Measurements from ENCODE around the gene EFNA2. TPM values are rescaled to one million over a fixed set of nuclear protein-coding genes. Genes with fewer than 3 reads are reported as not detected.

EFNA2 gene
- total RNA-seq, 2 experiments from 2014 or later = not detected

GRCh38 chr19:1290703-1291651 is 5.3 kb downstream of the EFNA2 start:
- no peaks in the 10 kb centered on the region for H3K9me3 Mint-ChIP-seq
- H3K4me3 Mint-ChIP-seq = no peak overlapping the region
- H3K27me3 Mint-ChIP-seq = peaks cover 27% of the 10 kb centered on the region
- H3K4me1 Mint-ChIP-seq (ENCODE audit: low read depth) = peaks cover 2% of the 10 kb centered on the region
- ATAC-seq (no peak), DNase-seq (no peak)
- POLR2A ChIA-PET = interaction anchor here (0.6 kb wide), 1 partner anchor 384 kb away, joined by 3 read pairs; no protein-coding TSS in a partner anchor
- intact Hi-C loops (cut with micrococcal nuclease) = no loop called here
- no peak overlapping the region for H3K27ac Mint-ChIP-seq
- no peaks in the 10 kb centered on the region for H3K36me3 Mint-ChIP-seq (ENCODE audit: low read depth)
- TF ChIP-seq, protein P1, sequence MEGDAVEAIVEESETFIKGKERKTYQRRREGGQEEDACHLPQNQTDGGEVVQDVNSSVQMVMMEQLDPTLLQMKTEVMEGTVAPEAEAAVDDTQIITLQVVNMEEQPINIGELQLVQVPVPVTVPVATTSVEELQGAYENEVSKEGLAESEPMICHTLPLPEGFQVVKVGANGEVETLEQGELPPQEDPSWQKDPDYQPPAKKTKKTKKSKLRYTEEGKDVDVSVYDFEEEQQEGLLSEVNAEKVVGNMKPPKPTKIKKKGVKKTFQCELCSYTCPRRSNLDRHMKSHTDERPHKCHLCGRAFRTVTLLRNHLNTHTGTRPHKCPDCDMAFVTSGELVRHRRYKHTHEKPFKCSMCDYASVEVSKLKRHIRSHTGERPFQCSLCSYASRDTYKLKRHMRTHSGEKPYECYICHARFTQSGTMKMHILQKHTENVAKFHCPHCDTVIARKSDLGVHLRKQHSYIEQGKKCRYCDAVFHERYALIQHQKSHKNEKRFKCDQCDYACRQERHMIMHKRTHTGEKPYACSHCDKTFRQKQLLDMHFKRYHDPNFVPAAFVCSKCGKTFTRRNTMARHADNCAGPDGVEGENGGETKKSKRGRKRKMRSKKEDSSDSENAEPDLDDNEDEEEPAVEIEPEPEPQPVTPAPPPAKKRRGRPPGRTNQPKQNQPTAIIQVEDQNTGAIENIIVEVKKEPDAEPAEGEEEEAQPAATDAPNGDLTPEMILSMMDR (IDR thresholded peaks at IDR 0.05) = no peak
- CTCF ChIA-PET = no interaction called here

GRCh38 chr19:1291761-1292418 is 6.2 kb downstream of the EFNA2 start:
- no peaks in the 10 kb centered on the region for H3K9me3 Mint-ChIP-seq
- ChIA-PET CTCF (no interaction called here), POLR2A (interaction anchor here (0.6 kb wide), 1 partner anchor 385 kb away, joined by 3 read pairs; no protein-coding TSS in a partner anchor)
- TF ChIP-seq, protein P1 (IDR thresholded peaks at IDR 0.05) = no peak
- DNase-seq = no peak
- peaks cover 22% of the 10 kb centered on the region for H3K27me3 Mint-ChIP-seq
- H3K4me1 Mint-ChIP-seq (ENCODE audit: low read depth) = no peaks in the 10 kb centered on the region
- H3K36me3 Mint-ChIP-seq (ENCODE audit: low read depth) = no peaks in the 10 kb centered on the region
- ATAC-seq = no peak
- no peak overlapping the region for H3K4me3 Mint-ChIP-seq
- intact Hi-C loops (cut with micrococcal nuclease) = no loop called here
- H3K27ac Mint-ChIP-seq = no peak overlapping the region

DNA sequence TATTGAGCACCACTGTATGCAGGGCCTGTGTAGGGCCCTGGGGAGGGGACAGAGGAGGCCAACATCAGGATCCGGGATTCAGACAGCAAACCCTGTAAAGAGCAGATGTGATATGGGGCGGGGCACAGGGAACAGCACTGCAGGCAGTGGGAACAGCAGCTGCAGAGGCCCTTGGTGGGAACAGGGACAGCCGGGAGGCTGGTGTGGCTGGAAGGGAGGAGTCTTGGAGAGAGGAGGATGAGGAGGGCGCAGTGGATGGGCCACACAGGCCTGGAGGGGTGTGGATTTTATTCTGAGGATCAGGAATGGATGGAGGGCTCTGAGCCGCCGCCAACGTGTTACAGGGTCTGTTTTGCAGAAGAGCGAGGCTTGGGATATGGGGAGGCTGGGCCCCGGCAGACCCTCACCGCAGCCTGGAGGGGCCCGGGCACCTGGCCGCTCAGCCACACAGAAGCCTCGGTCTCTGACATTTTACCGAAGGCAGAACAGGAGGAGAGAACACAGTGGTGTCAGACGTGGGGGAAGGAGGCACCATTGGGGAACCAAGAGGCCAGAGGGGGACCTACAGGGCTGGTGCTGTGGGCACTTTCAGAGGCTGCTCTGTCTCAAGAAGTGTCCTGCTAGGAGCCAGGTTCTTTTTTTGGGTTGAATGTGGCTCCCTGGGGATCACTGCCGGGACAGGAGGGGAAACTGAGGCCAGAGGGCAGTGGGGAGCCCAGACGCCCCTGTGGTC is 6.9 kb downstream of the EFNA2 start:
- Mint-ChIP-seq H3K9me3 (no peaks in the 10 kb centered on the region), H3K36me3 (ENCODE audit: low read depth) (no peaks in the 10 kb centered on the region), H3K4me1 (ENCODE audit: low read depth) (no peaks in the 10 kb centered on the region), H3K27me3 (peaks cover 20% of the 10 kb centered on the region), H3K27ac (no peak overlapping the region), H3K4me3 (no peak overlapping the region)
- TF ChIP-seq, protein P1 (IDR thresholded peaks at IDR 0.05) = no peak
- CTCF ChIA-PET = no interaction called here
- intact Hi-C loops (cut with micrococcal nuclease) = no loop called here
- DNase-seq (no peak), ATAC-seq (no peak)
- POLR2A ChIA-PET = interaction anchor here (0.9 kb wide), 1 partner anchor 8 kb away, joined by 4 read pairs; no protein-coding TSS in a partner anchor

DNA sequence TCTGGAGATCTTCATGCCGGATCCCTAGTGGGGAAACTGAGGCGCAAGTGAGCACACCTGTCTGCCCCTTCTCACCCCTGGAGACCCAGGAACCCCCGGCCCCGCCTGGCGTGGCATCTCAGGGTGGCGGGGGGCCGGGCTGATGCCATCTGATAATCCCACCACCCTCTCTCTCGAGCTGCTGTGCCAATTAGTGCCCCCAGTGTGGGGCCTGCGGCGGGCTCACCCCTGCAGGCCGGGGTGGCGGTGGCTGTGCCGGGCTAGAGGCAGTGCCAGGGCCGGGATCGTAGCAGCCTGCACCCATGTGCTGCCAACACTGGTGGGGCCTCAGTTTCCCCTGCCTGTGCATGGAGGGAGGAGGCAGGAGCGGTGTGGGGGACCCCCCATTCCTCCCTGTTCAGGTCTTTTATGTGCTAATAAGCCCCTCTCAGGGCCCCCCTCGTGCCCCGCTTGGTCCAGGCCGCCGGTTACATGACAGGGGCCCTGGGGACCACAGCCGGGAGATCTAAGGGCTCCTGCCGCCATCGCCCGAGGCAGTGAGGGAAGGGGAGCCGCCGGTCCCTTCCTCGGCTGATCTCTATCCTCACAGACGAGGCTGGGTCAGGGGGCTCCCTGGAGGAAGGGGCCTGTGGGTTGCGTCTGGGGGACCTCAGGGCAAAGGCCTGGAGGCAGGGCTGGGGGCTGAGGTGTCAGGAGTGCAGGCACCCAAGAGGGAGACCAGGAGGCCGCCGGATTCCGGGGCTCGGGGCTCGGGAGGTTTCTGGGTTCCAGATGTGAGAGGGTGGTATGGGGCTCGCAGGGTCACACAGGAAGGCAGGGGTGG is 8.3 kb downstream of the EFNA2 start:
- intact Hi-C loops (cut with micrococcal nuclease) = no loop called here
- ChIA-PET POLR2A (interaction anchor here (0.7 to 0.9 kb wide), 2 partner anchors 9 to 15 kb away, joined by 3 to 4 read pairs; no protein-coding TSS in a partner anchor), CTCF (no interaction called here)
- H3K27me3 Mint-ChIP-seq = peaks cover 19% of the 10 kb centered on the region
- H3K36me3 Mint-ChIP-seq (ENCODE audit: low read depth) = no peaks in the 10 kb centered on the region
- H3K4me3 Mint-ChIP-seq = no peak overlapping the region
- no peak overlapping the region for H3K27ac Mint-ChIP-seq
- no peaks in the 10 kb centered on the region for H3K9me3 Mint-ChIP-seq
- ATAC-seq (no peak), DNase-seq (no peak)
- no peaks in the 10 kb centered on the region for H3K4me1 Mint-ChIP-seq (ENCODE audit: low read depth)
- TF ChIP-seq, protein P1 (IDR thresholded peaks at IDR 0.05) = no peak

Measured in activated CD8-positive, alpha-beta T cell treated with anti-CD3 and anti-CD28 coated beads for 36 hours (primary cell).